Ovary (tissue), 3 donors: ENCODE results near the gene MYRIP.

Source experiments
- CTCF ChIP-seq, 3 donors: fragments of 450-650 bp in 2 of 3; fragments of 200-600 bp in 1 of 3; IDR thresholded peaks; one replicate each; pipeline versions ENCODE4 v1.5.1 to v1.8.0; 2016 to 2022; ENCODE audit warnings: antibody characterized with exemption in 3 of 3, mild to moderate bottlenecking in 1 of 3
- EP300 ChIP-seq: sonication (generic); formaldehyde crosslinking; IDR thresholded peaks from one replicate; pipeline ENCODE4 v1.6.1; 2017; ENCODE audit warnings: antibody characterized with exemption
- POLR2A ChIP-seq: fragments of 450-650 bp; IDR thresholded peaks from one replicate; pipeline ENCODE4 v1.6.1; 2017; ENCODE audit warnings: antibody characterized with exemption, mild to moderate bottlenecking, moderate library complexity
- donor health status: DM: no; HTN: no; CAD: no.

GRCh38 chr3:40262331-40262730 lies 452.9 kb downstream of the MYRIP start:
- no peak for TF ChIP-seq CTCF (IDR thresholded peaks at IDR 0.05)
- no peak for TF ChIP-seq EP300
- TF ChIP-seq POLR2A: no peak
